Neural progenitor cell (in vitro differentiated cells): ENCODE results near the gene WSCD2. TPM values are rescaled to one million over a fixed set of nuclear protein-coding genes. Genes with fewer than 3 reads are reported as not detected.

Experiments
- DNase-seq: peaks from one replicate; pipeline ENCODE4 v3.0.0-alpha.2; 2016; ENCODE audit warnings: low spot score
- H2AFZ ChIP-seq: fragments of 200-600 bp; sonication (generic); replicated peaks from 2 replicates; pipeline ENCODE4 v1.6.1; 2016; ENCODE audit warnings: antibody characterized with exemption
- H3F3A ChIP-seq: fragments of 200-600 bp; sonication (generic); 2 replicates; pipeline ENCODE4 v1.6.1; 2016; ENCODE audit warnings: antibody characterized with exemption, low read depth
- H3K27ac ChIP-seq: fragments of 200-600 bp; sonication (generic); 2 replicates; pipeline ENCODE4 v1.5.1; 2016; ENCODE audit warnings: mild to moderate bottlenecking
- H3K27me3 ChIP-seq: fragments of 200-600 bp; sonication (generic); 2 replicates; pipeline ENCODE4 v1.6.1; 2016; ENCODE audit warnings: mild to moderate bottlenecking, moderate library complexity
- H3K36me3 ChIP-seq: fragments of 200-600 bp; sonication (generic); 2 replicates; pipeline ENCODE4 v1.5.1; 2016
- H3K4me1 ChIP-seq: fragments of 200-600 bp; sonication (generic); 2 replicates; pipeline ENCODE4 v1.6.1; 2016; ENCODE audit warnings: mixed run types
- H3K4me2 ChIP-seq: fragments of 200-600 bp; sonication (generic); 2 replicates; pipeline ENCODE4 v1.6.1; 2016
- H3K4me3 ChIP-seq: fragments of 200-600 bp; sonication (generic); 2 replicates; pipeline ENCODE4 v1.5.1; 2016
- H3K79me2 ChIP-seq: fragments of 200-600 bp; sonication (generic); 2 replicates; pipeline ENCODE4 v1.6.1; 2016; ENCODE audit warnings: low read depth
- H3K9ac ChIP-seq: fragments of 200-600 bp; sonication (generic); 2 replicates; pipeline ENCODE4 v1.6.1; 2016
- H3K9me3 ChIP-seq: fragments of 200-600 bp; sonication (generic); 2 replicates; pipeline ENCODE4 v1.5.1; 2016; ENCODE audit warnings: low read depth
- H4K20me1 ChIP-seq: fragments of 200-600 bp; sonication (generic); 2 replicates; pipeline ENCODE4 v1.6.1; 2016; ENCODE audit warnings: low read depth
- H3K27ac Mint-ChIP-seq: 3 replicates; pipeline ENCODE4 v1.8.0; 2021; ENCODE audit warnings: mixed read lengths
- H3K27me3 Mint-ChIP-seq: 2 replicates; pipeline ENCODE4 v1.8.0; 2022; ENCODE audit warnings: low read depth, mild to moderate bottlenecking, inconsistent platforms, moderate library complexity, mixed read lengths; ENCODE audit not compliant: insufficient read depth
- H3K36me3 Mint-ChIP-seq: 3 replicates; pipeline ENCODE4 v1.8.0; 2021; ENCODE audit warnings: mixed read lengths
- H3K4me1 Mint-ChIP-seq: 3 replicates; pipeline ENCODE4 v1.8.0; 2021; ENCODE audit warnings: mixed read lengths
- H3K4me3 Mint-ChIP-seq: 3 replicates; pipeline ENCODE4 v1.8.0; 2021; ENCODE audit warnings: mild to moderate bottlenecking, moderate library complexity, mixed read lengths
- H3K9me3 Mint-ChIP-seq: 3 replicates; pipeline ENCODE4 v1.8.0; 2020; ENCODE audit warnings: mixed read lengths
- EZH2 ChIP-seq: fragments of 200-600 bp; sonication (generic); IDR thresholded peaks from 2 replicates; pipeline ENCODE4 v1.6.1; 2017; ENCODE audit warnings: antibody characterized with exemption, mild to moderate bottlenecking, moderate library complexity
- EZH2phosphoT487 ChIP-seq: fragments of 200-600 bp; sonication (generic); IDR thresholded peaks from 2 replicates; pipeline ENCODE4 v1.6.1; 2017; ENCODE audit warnings: antibody characterized with exemption
- total RNA-seq: library from RNA; depleted of rRNA; stranded (reverse); fragments of >200 nt; gene quantifications from 2 replicates; pipeline ENCODE4 v1.2.3, GENCODE V29; 2015; ENCODE audit warnings: low replicate concordance
- TF ChIP-seq, protein P1 (sequence below): fragments of 200-600 bp; sonication (generic); IDR thresholded peaks from 2 replicates; pipeline ENCODE4 v1.5.1; 2017; ENCODE audit warnings: antibody characterized with exemption, mild to moderate bottlenecking

WSCD2 gene
- total RNA-seq, 1 donor from 2014 or later, result 6.6 TPM

DNA sequence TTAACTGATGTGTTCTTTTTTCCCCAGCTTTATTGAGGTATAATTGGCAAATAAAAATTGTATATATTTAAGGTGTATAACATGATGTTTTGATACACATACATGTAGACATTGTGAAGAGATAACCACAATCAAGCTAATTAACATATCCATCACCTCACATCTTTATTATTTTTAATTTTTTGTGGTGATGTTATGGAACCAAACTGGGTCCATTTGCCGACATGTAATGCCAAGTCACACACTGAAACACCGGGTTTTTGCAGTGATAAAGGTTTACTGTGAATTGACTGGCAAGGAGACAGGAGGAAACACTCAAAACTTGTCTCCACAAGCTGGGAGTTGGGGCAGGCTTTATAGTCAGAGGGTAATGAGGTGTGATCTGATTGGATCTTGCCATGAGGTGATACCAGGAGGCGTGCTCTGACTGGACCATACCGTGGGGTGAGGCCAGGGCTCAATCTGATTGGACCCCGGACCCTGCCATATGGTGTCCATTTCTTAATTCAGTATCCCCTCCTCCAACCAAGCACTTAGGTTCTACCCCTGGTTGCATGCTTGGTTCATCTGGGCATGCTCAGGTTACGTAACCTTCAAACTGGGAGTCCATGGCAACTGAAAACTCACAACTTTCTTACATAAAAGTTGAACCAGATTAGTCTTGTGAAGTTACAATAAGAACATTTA is 11.8 kb upstream of the WSCD2 start:
- Histone ChIP-seq H3K27me3 (no peaks in the 10 kb centered on the region), H3K79me2 (no peaks in the 10 kb centered on the region), H3K4me1 (peaks cover 14% of the 10 kb centered on the region), H4K20me1 (no peaks in the 10 kb centered on the region), H2AFZ (no peak overlapping the region), H3K9me3 (no peaks in the 10 kb centered on the region), H3K36me3 (no peaks in the 10 kb centered on the region), H3K4me3 (no peak overlapping the region), H3K9ac (no peak overlapping the region), H3K27ac (no peak overlapping the region), H3K4me2 (no peak overlapping the region), H3F3A (peaks cover 11% of the 10 kb centered on the region)
- peak overlapping the region; percentile 18 for H3K27ac Mint-ChIP-seq
- H3K27me3 Mint-ChIP-seq, result peaks cover 6% of the 10 kb centered on the region
- no peak overlapping the region for H3K4me3 Mint-ChIP-seq
- H3K4me1 Mint-ChIP-seq, result peaks cover 58% of the 10 kb centered on the region
- no peak for DNase-seq
- H3K9me3 Mint-ChIP-seq, result no peaks in the 10 kb centered on the region
- TF ChIP-seq, protein P1, sequence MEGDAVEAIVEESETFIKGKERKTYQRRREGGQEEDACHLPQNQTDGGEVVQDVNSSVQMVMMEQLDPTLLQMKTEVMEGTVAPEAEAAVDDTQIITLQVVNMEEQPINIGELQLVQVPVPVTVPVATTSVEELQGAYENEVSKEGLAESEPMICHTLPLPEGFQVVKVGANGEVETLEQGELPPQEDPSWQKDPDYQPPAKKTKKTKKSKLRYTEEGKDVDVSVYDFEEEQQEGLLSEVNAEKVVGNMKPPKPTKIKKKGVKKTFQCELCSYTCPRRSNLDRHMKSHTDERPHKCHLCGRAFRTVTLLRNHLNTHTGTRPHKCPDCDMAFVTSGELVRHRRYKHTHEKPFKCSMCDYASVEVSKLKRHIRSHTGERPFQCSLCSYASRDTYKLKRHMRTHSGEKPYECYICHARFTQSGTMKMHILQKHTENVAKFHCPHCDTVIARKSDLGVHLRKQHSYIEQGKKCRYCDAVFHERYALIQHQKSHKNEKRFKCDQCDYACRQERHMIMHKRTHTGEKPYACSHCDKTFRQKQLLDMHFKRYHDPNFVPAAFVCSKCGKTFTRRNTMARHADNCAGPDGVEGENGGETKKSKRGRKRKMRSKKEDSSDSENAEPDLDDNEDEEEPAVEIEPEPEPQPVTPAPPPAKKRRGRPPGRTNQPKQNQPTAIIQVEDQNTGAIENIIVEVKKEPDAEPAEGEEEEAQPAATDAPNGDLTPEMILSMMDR, result no peak
- TF ChIP-seq EZH2phosphoT487 (no peak), EZH2 (no peak)
- H3K36me3 Mint-ChIP-seq, result no peaks in the 10 kb centered on the region

DNA sequence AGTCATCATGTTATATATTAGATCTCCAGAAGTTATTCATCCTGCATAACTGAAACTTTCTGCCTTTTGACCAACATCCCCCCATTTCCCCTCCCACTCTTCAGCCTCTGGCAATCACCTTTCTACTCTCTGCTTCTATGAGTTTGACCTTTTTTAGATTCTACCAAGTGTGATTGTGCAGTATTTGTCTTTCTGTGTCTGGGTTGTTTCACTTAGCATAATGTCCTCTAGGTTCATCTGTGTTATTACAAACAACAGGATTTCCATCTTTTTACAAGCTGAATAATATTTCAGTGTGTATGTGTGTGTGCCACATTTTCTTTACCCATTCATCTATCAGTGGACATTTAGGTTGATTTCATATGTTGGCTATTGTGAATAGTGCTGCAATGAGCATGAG is 11.2 kb upstream of the WSCD2 start:
- H3K79me2 ChIP-seq, result no peaks in the 10 kb centered on the region
- H3K9me3 ChIP-seq, result no peaks in the 10 kb centered on the region
- no peak overlapping the region for H3K4me3 Mint-ChIP-seq
- no peak overlapping the region for H2AFZ ChIP-seq
- H3K36me3 Mint-ChIP-seq, result peaks cover 1% of the 10 kb centered on the region
- no peak overlapping the region for H3K27ac ChIP-seq
- TF ChIP-seq EZH2phosphoT487 (no peak), EZH2 (no peak)
- TF ChIP-seq, protein P1, result no peak
- peaks cover 10% of the 10 kb centered on the region for H3K4me1 ChIP-seq
- peaks cover 52% of the 10 kb centered on the region for H3K4me1 Mint-ChIP-seq
- H3F3A ChIP-seq, result peaks cover 8% of the 10 kb centered on the region
- peak overlapping the region; percentile 18 for H3K27ac Mint-ChIP-seq
- no peaks in the 10 kb centered on the region for H3K27me3 ChIP-seq
- H3K36me3 ChIP-seq, result no peaks in the 10 kb centered on the region
- no peaks in the 10 kb centered on the region for H4K20me1 ChIP-seq
- no peak overlapping the region for H3K4me2 ChIP-seq
- DNase-seq, result no peak
- peaks cover 6% of the 10 kb centered on the region for H3K27me3 Mint-ChIP-seq
- no peak overlapping the region for H3K4me3 ChIP-seq
- no peaks in the 10 kb centered on the region for H3K9me3 Mint-ChIP-seq
- H3K9ac ChIP-seq, result no peak overlapping the region

DNA sequence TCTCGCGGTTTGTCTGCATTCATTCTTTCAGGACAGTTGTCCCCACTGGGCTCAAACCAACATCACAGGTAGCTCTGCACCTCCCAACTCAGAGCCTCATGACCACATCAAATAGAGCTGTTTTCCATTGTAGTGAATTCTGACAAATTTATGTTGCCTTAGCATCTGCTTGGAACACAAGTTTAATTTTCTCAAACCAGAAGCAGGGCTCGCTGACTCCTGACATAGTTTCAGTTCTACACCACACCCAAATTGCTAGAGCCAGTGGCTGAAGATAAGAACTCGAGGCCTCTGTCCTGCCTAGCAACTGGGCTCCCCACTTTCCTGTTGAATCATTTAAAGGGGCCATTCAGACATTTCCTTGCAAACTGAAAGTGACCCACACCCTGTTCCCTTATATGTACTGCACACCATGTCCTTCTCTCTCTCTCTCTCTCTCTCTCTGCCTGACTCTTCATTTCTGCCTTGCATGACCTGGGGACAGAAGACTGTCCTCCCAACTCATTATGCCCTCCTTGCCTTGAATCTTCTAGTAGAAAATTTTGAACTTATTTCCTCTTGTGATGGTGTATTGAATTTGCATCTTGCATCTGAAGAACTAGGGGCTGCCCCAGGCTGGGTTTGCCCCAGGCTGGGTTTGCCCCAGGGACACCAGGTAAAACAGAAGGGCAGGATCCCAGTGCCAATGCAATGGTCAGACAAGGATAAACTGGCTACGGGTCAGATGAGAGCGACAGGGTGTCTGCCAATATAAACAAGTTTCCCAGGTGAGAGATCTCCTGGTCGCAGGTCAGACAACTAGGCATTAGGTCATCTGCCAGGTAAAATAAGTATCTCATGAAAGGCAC is 9.7 kb upstream of the WSCD2 start:
- Histone ChIP-seq H3K9me3 (no peaks in the 10 kb centered on the region), H3K4me2 (no peak overlapping the region), H2AFZ (no peak overlapping the region), H3K4me1 (peaks cover 3% of the 10 kb centered on the region), H3K4me3 (no peak overlapping the region), H3K9ac (no peak overlapping the region), H3K79me2 (no peaks in the 10 kb centered on the region), H4K20me1 (no peaks in the 10 kb centered on the region), H3F3A (no peaks in the 10 kb centered on the region), H3K27ac (no peak overlapping the region), H3K36me3 (no peaks in the 10 kb centered on the region), H3K27me3 (no peaks in the 10 kb centered on the region)
- Mint-ChIP-seq H3K36me3 (peaks cover 1% of the 10 kb centered on the region), H3K4me1 (peaks cover 37% of the 10 kb centered on the region), H3K27me3 (peaks cover 4% of the 10 kb centered on the region), H3K27ac (no peak overlapping the region), H3K4me3 (no peak overlapping the region), H3K9me3 (no peaks in the 10 kb centered on the region)
- DNase-seq, result no peak
- TF ChIP-seq EZH2phosphoT487 (no peak), EZH2 (no peak)
- TF ChIP-seq, protein P1, result no peak
